ENCODE measurements around the gene KCNIP1. TPM values are rescaled to one million over a fixed set of nuclear protein-coding genes. Genes with fewer than 3 reads are reported as not detected.

KCNIP1 gene
- total and polyA plus RNA-seq, 11 donors, result 0.52 to 1.3 (median 1.2) TPM; not detected in 8

DNA sequence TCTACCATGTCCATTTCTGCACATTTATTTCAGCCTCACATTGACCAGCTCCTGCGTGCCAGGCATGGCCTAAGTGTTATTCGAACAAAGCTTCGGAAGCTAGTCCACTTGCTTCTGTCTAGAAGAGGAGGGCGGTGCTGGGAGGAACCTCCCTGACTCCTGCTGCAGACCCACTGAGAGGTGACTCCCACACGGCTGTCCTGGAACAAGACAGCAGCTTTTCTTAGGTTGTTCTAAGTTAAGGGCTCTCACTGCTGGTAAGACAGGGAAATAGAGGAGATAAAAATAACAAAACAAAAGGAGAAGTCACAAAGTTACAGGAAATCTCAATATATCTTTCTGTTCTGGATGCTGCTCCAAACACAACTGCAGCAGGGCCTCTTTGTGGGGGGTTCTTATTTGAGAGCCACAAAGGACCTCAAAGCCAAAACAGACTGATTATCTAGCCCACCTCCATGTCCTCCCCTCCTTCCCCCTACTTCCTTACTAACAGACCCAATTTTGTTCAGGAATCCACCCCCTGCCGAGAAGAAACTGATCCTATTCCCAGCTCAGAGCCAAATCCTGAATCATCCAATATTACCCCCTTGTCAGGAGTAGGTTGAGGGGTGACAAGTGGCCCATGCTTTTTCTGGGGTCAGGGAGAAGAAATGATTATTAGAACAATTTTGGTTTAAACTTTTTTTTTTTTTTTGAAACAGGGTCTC is 28.4 kb upstream of the KCNIP1 start:
- Histone ChIP-seq H3K27ac (peak overlapping the region in 1 of 12 donors; percentile 56), H3K27me3 (peaks cover 0 to 4% (median 0%) of the 10 kb centered on the region in 9 donors), H3K4me3 (no peak overlapping the region), H3K4me1 (peaks cover 0 to 28% (median 0%) of the 10 kb centered on the region in 12 donors), H3K36me3 (no peaks in the 10 kb centered on the region), H3K9me3 (peaks cover 0 to 7% (median 0%) of the 10 kb centered on the region in 12 donors)
- intact Hi-C loops (cut with DNase I), result no loop called here
- TF ChIP-seq POLR2A (IDR thresholded peaks at IDR 0.05), result no peak
- TF ChIP-seq CTCF (IDR thresholded peaks at IDR 0.05), result no peak
- no peak for ATAC-seq
- 63 to 67% (median 63%) methylated on average over 6 of the region's 6 CpGs for WGBS, 4 donors
- no peak for DNase-seq

GRCh38 chr5:170476704-170477103 is 27.1 kb upstream of the KCNIP1 start:
- TF ChIP-seq POLR2A (IDR thresholded peaks at IDR 0.05), result no peak
- no peak for TF ChIP-seq CTCF (IDR thresholded peaks at IDR 0.05)
- H3K9me3 ChIP-seq, result peaks cover 0 to 7% (median 0%) of the 10 kb centered on the region in 12 donors
- intact Hi-C loops (cut with DNase I), result no loop called here
- WGBS, 4 donors, result 92 to 97% (median 95%) methylated on average over 3 of the region's 3 CpGs
- no peak for ATAC-seq
- peaks cover 0 to 21% (median 0%) of the 10 kb centered on the region in 12 donors for H3K4me1 ChIP-seq
- H3K4me3 ChIP-seq, result no peak overlapping the region
- H3K36me3 ChIP-seq, result no peaks in the 10 kb centered on the region
- peaks cover 0 to 4% (median 0%) of the 10 kb centered on the region in 9 donors for H3K27me3 ChIP-seq
- H3K27ac ChIP-seq, result no peak overlapping the region
- DNase-seq, result no peak

DNA sequence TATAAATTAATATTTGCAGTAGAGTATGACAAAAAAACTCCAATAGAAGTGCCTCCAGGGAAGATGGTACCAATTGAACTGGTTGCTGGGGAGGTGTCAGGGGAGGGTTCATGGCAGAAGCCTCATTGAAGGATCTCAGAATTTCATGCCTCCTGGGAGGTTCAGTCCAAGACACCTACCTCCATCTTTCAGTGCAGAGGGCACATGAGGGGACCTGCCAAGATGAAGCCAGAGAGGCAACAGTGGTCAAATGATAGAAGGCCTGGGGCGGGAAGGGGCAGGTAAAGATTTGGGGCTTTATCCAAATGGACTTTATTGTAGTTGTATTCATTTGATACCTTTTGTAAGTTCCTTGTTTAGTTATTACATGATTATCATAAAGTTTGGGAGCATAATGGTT is 25.9 kb upstream of the KCNIP1 start:
- H3K36me3 ChIP-seq, result no peaks in the 10 kb centered on the region
- peaks cover 0 to 21% (median 0%) of the 10 kb centered on the region in 12 donors for H3K4me1 ChIP-seq
- peaks cover 0 to 4% (median 0%) of the 10 kb centered on the region in 9 donors for H3K27me3 ChIP-seq
- no peak for ATAC-seq
- H3K4me3 ChIP-seq, result no peak overlapping the region
- H3K27ac ChIP-seq, result no peak overlapping the region
- no peak for TF ChIP-seq POLR2A (IDR thresholded peaks at IDR 0.05)
- intact Hi-C loops (cut with DNase I), result no loop called here
- no peak for DNase-seq
- H3K9me3 ChIP-seq, result peaks cover 0 to 7% (median 0%) of the 10 kb centered on the region in 12 donors
- 93 to 100% (median 98%) methylated on average over 1 of the region's 1 CpG for WGBS, 4 donors

GRCh38 chr5:170478306-170478705 is 25.5 kb upstream of the KCNIP1 start:
- H3K4me1 ChIP-seq, result peaks cover 0 to 21% (median 0%) of the 10 kb centered on the region in 12 donors
- no peak overlapping the region for H3K4me3 ChIP-seq
- WGBS, 4 donors, result 75 to 84% (median 80%) methylated on average over 6 of the region's 6 CpGs
- H3K36me3 ChIP-seq, result no peaks in the 10 kb centered on the region
- intact Hi-C loops (cut with DNase I), result no loop called here
- peaks cover 0 to 4% (median 0%) of the 10 kb centered on the region in 9 donors for H3K27me3 ChIP-seq
- DNase-seq (no peak), ATAC-seq (no peak)
- no peak for TF ChIP-seq CTCF (IDR thresholded peaks at IDR 0.05)
- TF ChIP-seq POLR2A (IDR thresholded peaks at IDR 0.05), result no peak
- no peak overlapping the region for H3K27ac ChIP-seq
- H3K9me3 ChIP-seq, result peaks cover 0 to 7% (median 0%) of the 10 kb centered on the region in 12 donors

Data from heart left ventricle (tissue), 16 donors.